ENCODE data around the gene ZNF664.

The ZNF664 gene

GRCh38 chr12:124044809-124045321 lies 71.8 kb downstream of the ZNF664 start:
- H3K4me3 ChIP-seq (ENCODE audit: low read depth, low read length): no peak overlapping the region
- DNase-seq (ENCODE audit: low read depth): peak; percentile 46
- TF ChIP-seq, protein P1, sequence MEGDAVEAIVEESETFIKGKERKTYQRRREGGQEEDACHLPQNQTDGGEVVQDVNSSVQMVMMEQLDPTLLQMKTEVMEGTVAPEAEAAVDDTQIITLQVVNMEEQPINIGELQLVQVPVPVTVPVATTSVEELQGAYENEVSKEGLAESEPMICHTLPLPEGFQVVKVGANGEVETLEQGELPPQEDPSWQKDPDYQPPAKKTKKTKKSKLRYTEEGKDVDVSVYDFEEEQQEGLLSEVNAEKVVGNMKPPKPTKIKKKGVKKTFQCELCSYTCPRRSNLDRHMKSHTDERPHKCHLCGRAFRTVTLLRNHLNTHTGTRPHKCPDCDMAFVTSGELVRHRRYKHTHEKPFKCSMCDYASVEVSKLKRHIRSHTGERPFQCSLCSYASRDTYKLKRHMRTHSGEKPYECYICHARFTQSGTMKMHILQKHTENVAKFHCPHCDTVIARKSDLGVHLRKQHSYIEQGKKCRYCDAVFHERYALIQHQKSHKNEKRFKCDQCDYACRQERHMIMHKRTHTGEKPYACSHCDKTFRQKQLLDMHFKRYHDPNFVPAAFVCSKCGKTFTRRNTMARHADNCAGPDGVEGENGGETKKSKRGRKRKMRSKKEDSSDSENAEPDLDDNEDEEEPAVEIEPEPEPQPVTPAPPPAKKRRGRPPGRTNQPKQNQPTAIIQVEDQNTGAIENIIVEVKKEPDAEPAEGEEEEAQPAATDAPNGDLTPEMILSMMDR (conservative IDR thresholded peaks at IDR 0.05; ENCODE audit: low read depth, low read length): no peak

GRCh38 chr12:124045671-124046455 lies 72.8 kb downstream of the ZNF664 start:
- TF ChIP-seq, protein P1 (conservative IDR thresholded peaks at IDR 0.05; ENCODE audit: low read depth, low read length): no peak
- H3K4me3 ChIP-seq (ENCODE audit: low read depth, low read length): no peak overlapping the region
- DNase-seq (ENCODE audit: low read depth): no peak

DNA sequence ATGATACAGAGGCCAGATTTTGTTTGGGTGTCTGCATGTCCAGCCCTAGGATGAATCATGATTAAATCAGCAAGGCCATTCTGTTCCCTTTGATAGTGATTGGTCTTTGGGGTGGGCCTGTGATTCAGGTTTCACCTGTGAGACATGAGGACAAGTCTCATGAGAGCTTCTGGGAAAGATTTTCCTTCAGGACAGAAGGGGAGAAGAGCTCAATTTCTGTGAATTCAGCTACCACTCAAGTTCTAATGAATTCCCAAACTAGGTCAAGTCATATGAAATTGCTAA lies 73.4 kb downstream of the ZNF664 start:
- no peak for DNase-seq (ENCODE audit: low read depth)
- H3K4me3 ChIP-seq (ENCODE audit: low read depth, low read length): no peak overlapping the region
- TF ChIP-seq, protein P1 (conservative IDR thresholded peaks at IDR 0.05; ENCODE audit: low read depth, low read length): no peak

DNA sequence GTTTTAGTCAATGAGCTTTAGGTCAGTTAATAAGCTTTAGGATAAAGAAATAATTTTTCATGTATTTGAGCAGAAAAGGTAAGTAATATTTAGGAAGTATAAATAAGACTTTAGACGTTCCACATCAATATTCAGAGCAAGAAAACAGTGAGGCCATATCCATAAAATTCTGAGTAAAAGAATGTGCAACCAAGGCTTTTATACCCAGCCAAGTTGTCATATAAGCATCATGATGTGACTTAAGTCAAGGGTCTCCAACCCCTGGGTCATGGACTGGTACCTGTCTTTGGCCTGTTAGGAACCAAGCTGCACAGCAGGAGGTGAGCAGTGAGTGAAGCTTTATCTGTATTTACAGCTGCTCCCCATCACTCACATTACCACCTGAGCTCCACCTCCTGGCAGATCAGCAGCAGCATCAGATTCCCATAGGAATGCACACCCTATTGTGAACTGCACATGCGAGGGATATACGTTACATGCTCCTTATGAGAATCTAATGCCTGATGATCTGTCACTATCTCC lies 74.1 kb downstream of the ZNF664 start:
- no peak for DNase-seq (ENCODE audit: low read depth)
- no peak overlapping the region for H3K4me3 ChIP-seq (ENCODE audit: low read depth, low read length)
- TF ChIP-seq, protein P1 (conservative IDR thresholded peaks at IDR 0.05; ENCODE audit: low read depth, low read length): no peak

DNA sequence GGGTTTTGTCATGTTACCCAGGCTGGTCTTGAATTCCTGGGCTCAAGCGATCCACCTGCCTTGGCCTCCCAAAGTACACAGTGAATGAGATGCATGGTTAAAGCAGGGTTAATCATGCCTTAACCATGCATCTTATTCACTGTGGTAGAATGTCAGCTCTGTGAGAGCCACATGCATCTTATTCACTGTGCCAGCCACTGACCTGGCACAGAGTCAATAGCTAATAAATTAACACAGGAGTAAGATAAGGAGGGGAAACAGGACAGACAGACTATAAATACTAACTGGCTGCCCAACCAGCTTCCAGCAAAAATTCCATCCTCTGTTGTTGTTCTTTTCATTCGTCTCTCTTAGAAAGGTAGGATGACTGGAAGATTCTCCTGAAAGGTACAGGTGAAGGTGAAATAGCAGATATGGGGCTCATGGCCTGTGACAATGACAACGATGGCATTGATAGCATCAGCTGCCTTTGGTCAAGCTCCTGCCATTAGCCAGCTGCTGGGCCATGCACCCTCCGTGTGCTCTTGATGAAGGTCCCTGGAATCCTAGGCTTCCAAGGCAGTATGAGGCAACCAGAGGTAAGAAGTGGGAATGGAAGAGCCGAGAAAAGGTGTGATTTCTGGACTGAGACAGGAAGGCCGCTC lies 76.6 kb downstream of the ZNF664 start:
- TF ChIP-seq, protein P1 (conservative IDR thresholded peaks at IDR 0.05; ENCODE audit: low read depth, low read length): no peak
- no peak for DNase-seq (ENCODE audit: low read depth)
- H3K4me3 ChIP-seq (ENCODE audit: low read depth, low read length): no peak overlapping the region

DNA sequence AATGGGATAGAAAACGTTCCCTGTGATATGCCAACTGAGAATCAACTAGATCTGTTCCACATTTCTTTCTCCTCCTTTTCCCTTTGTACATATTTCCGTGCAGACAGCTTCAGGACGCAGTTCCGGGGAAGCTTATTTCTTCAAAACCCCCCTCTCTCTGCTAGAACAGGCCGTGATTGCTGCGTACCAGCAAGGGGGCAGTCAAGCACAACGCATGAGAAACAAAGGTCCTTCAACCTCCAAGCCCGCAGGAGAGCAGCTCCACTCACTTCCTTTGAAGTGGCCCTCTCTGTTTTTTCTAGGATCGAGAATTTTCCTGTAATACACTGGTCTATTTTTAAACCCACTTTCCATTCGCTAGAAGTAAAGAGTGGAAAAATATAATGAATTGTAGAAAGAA lies 80.8 kb downstream of the ZNF664 start:
- TF ChIP-seq, protein P1 (conservative IDR thresholded peaks at IDR 0.05; ENCODE audit: low read depth, low read length): peak; percentile 93
- H3K4me3 ChIP-seq (ENCODE audit: low read depth, low read length): no peak overlapping the region
- DNase-seq (ENCODE audit: low read depth): peak; percentile 90

Measured in choroid plexus epithelial cell (primary cell).